Activated CD4-positive, CD25-positive, alpha-beta regulatory T cell (primary cell): Measurements from ENCODE around the gene STEAP3.

ENCODE experiments used
- DNase-seq, 4 experiments: peaks; one replicate each; lab custom pipeline; 2025; lab: John Stamatoyannopoulos, UW

STEAP3 gene

GRCh38 chr2:119225105-119225865, 1.7 kb downstream of the STEAP3 start:
- DNase-seq, result no peak

- no peak for DNase-seq
Measured at GRCh38 chr2:119225926-119226325, 2.3 kb downstream of the STEAP3 start.

- DNase-seq, result no peak
Measured at GRCh38 chr2:119227346-119227745, 3.7 kb downstream of the STEAP3 start.

GRCh38 chr2:119228136-119228535, 4.5 kb downstream of the STEAP3 start:
- DNase-seq, result no peak

- no peak for DNase-seq
Measured at GRCh38 chr2:119228964-119229363, 5.3 kb downstream of the STEAP3 start.

- DNase-seq, result no peak
Measured at GRCh38 chr2:119229716-119230115, 6.1 kb downstream of the STEAP3 start.

- DNase-seq, result no peak
Measured at GRCh38 chr2:119230219-119231185, 6.9 kb downstream of the STEAP3 start.

- DNase-seq, result no peak
Measured at GRCh38 chr2:119231975-119232665, 8.5 kb downstream of the STEAP3 start.

- DNase-seq, result no peak
Measured at GRCh38 chr2:119232666-119232993, 9.0 kb downstream of the STEAP3 start.

GRCh38 chr2:119233326-119234020, 9.8 kb downstream of the STEAP3 start:
- no peak for DNase-seq

- DNase-seq, result no peak
Measured at GRCh38 chr2:119234021-119235019, 10.7 kb downstream of the STEAP3 start.

GRCh38 chr2:119236796-119237195, 13.2 kb downstream of the STEAP3 start:
- no peak for DNase-seq

GRCh38 chr2:119240311-119241204, 16.9 kb downstream of the STEAP3 start:
- no peak for DNase-seq

GRCh38 chr2:119241205-119241532, 17.5 kb downstream of the STEAP3 start:
- DNase-seq, result no peak

GRCh38 chr2:119242276-119243119, 18.9 kb downstream of the STEAP3 start:
- no peak for DNase-seq

- no peak for DNase-seq
Measured at GRCh38 chr2:119243621-119244020, 20.0 kb downstream of the STEAP3 start.

- DNase-seq, result no peak
Measured at GRCh38 chr2:119245076-119245840, 21.6 kb downstream of the STEAP3 start.

GRCh38 chr2:119245841-119246230, 22.2 kb downstream of the STEAP3 start:
- DNase-seq, result no peak
